BJ (cell line): ENCODE results near the gene VWA5B2. TPM values are rescaled to one million over a fixed set of nuclear protein-coding genes. Genes with fewer than 3 reads are reported as not detected.

Experiments used
- CTCF ChIA-PET: fragments of 350-600 bp; formaldehyde crosslinking; extraction: SDS; loops from one replicate; lab custom pipeline; 2021; ENCODE audit warnings: antibody characterized with exemption, inconsistent platforms; lab: Yijun Ruan, JAX
- POLR2A ChIA-PET: fragments of 300-600 bp; sonication (Branson Sonifier 250); formaldehyde crosslinking; extraction: SDS; loops from one replicate; lab custom pipeline; 2021; ENCODE audit warnings: antibody characterized with exemption; lab: Charles Lee
- DNase-seq: peaks from one replicate; pipeline ENCODE4 v3.0.0-alpha.2; 2011; ENCODE audit warnings: low read depth
- H3K27me3 ChIP-seq: 2 replicates; pipeline ENCODE4 v1.6.0; 2011; ENCODE audit warnings: low read length; ENCODE audit not compliant: control insufficient read depth, insufficient read depth
- H3K36me3 ChIP-seq: 2 replicates; pipeline ENCODE4 v1.5.1; 2011; ENCODE audit warnings: low read length; ENCODE audit not compliant: control insufficient read depth, insufficient read depth
- H3K4me3 ChIP-seq: 2 replicates; pipeline ENCODE4 v1.5.1; 2011; ENCODE audit warnings: low read depth, mild to moderate bottlenecking, control low read depth, low read length
- polyA plus RNA-seq: library from polyadenylated mRNA; depleted of rRNA; stranded (reverse); fragments of >200 nt; gene quantifications from 2 replicates; pipeline ENCODE4 v1.2.3, GENCODE V29; 2011
- TF ChIP-seq, protein P1 (sequence below): IDR thresholded peaks from 2 replicates; pipeline ENCODE4 v1.5.1; 2011; ENCODE audit warnings: low read depth, mild to moderate bottlenecking, control low read depth, inconsistent platforms, low read length, moderate library complexity; ENCODE audit not compliant: insufficient read depth

Gene VWA5B2
- polyA plus RNA-seq, 1 experiment: not detected

- H3K27me3 ChIP-seq: no peaks in the 10 kb centered on the region
- TF ChIP-seq, protein P1, sequence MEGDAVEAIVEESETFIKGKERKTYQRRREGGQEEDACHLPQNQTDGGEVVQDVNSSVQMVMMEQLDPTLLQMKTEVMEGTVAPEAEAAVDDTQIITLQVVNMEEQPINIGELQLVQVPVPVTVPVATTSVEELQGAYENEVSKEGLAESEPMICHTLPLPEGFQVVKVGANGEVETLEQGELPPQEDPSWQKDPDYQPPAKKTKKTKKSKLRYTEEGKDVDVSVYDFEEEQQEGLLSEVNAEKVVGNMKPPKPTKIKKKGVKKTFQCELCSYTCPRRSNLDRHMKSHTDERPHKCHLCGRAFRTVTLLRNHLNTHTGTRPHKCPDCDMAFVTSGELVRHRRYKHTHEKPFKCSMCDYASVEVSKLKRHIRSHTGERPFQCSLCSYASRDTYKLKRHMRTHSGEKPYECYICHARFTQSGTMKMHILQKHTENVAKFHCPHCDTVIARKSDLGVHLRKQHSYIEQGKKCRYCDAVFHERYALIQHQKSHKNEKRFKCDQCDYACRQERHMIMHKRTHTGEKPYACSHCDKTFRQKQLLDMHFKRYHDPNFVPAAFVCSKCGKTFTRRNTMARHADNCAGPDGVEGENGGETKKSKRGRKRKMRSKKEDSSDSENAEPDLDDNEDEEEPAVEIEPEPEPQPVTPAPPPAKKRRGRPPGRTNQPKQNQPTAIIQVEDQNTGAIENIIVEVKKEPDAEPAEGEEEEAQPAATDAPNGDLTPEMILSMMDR: no peak
- H3K36me3 ChIP-seq: peaks cover 48% of the 10 kb centered on the region
- ChIA-PET POLR2A (no interaction called here), CTCF (interaction anchor here (0.9 kb wide), 2 partner anchors 34 to 58 kb away, joined by 3 read pairs; partner anchors contain the start of gene EIF2B5)
- no peak overlapping the region for H3K4me3 ChIP-seq
- DNase-seq: no peak
Observed at GRCh38 chr3:184192889-184193288, 36.5 kb upstream of the VWA5B2 start.

- TF ChIP-seq, protein P1: no peak
- Histone ChIP-seq H3K27me3 (no peaks in the 10 kb centered on the region), H3K4me3 (no peak overlapping the region), H3K36me3 (peaks cover 38% of the 10 kb centered on the region)
- no peak for DNase-seq
- POLR2A ChIA-PET: interaction anchor here (0.5 kb wide), 1 partner anchor 18 kb away, joined by 15 read pairs; no protein-coding TSS in a partner anchor
- CTCF ChIA-PET: interaction anchor here (0.9 kb wide), 1 partner anchor 33 kb away, joined by 3 read pairs; no protein-coding TSS in a partner anchor
Observed at GRCh38 chr3:184193991-184194539, 35.3 kb upstream of the VWA5B2 start.

DNA sequence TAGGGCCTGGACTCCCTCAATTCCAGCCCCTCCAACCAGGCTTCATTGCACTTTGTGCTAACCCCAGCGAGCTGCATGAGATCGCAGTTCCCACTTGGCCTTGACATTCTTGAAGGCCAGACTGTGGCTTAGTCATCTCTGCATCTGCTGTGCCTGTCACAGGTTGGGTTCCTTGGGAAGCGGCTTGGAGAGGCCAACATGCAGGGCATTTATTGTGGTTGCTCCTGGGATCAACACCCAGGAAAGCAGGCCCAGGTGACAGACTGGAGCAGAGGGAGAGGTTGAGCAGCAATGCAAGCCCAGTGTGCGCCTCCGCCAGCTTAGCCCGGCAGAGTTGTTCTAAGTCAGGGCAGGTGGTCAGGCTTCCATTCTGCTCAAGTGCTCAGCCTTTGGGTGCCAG lies 32.8 kb upstream of the VWA5B2 start:
- H3K27me3 ChIP-seq: no peaks in the 10 kb centered on the region
- ChIA-PET CTCF (interaction anchor here (0.8 to 1.8 kb wide), 3 partner anchors 9 to 31 kb away, joined by 3 to 7 read pairs (median 3); no protein-coding TSS in a partner anchor), POLR2A (no interaction called here)
- peaks cover 24% of the 10 kb centered on the region for H3K36me3 ChIP-seq
- DNase-seq: no peak
- TF ChIP-seq, protein P1: no peak
- H3K4me3 ChIP-seq: no peak overlapping the region

DNA sequence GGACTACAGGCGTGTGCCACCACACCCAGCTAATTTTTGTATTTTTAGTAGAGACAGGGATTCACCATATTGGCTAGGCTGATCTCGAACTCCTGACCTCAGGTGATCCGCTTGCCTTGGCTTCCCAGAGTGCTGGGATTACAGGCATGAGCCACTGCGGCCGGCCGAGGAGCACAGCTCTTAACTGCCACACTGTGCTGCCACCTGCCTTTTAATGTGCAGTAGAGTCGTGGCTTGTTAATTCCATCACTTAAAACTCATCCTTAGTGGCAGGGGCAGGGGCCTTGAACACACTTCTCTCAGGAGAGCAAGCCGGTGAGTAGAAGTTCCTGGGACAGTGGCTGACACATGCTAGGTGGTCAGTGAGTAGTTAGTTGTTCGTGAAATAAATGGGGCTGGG lies 30.9 kb upstream of the VWA5B2 start:
- no peak overlapping the region for H3K4me3 ChIP-seq
- CTCF ChIA-PET: interaction anchor here (0.7 to 1.2 kb wide), 3 partner anchors 49 to 290 kb away, joined by 3 to 4 read pairs (median 3); no protein-coding TSS in a partner anchor
- H3K36me3 ChIP-seq: peaks cover 11% of the 10 kb centered on the region
- POLR2A ChIA-PET: interaction anchor here (1.0 kb wide), 1 partner anchor 13 kb away, joined by 9 read pairs; the partner anchor contains the start of gene ABCF3
- TF ChIP-seq, protein P1: no peak
- DNase-seq: no peak
- peaks cover 2% of the 10 kb centered on the region; the same call in 1 of the 2 replicates for H3K27me3 ChIP-seq

- TF ChIP-seq, protein P1: no peak
- H3K4me3 ChIP-seq: no peak overlapping the region
- POLR2A ChIA-PET: no interaction called here
- CTCF ChIA-PET: no interaction called here
- DNase-seq: no peak
- peaks cover 4% of the 10 kb centered on the region; the same call in 1 of the 2 replicates for H3K27me3 ChIP-seq
- peaks cover 4% of the 10 kb centered on the region; the same call in 1 of the 2 replicates for H3K36me3 ChIP-seq
Observed at GRCh38 chr3:184200825-184201224, 28.6 kb upstream of the VWA5B2 start.
